HEK293 (cell line): ENCODE results near the gene LGI1.

Experiments
- CTCF ChIA-PET: fragments of 350-600 bp; formaldehyde crosslinking; extraction: SDS; loops from one replicate; lab custom pipeline; 2021; ENCODE audit warnings: antibody characterized with exemption; lab: Yijun Ruan, JAX
- POLR2A ChIA-PET: fragments of 300-600 bp; formaldehyde crosslinking; extraction: SDS; loops from one replicate; lab custom pipeline; 2020; ENCODE audit warnings: antibody characterized with exemption, inconsistent platforms; lab: Yijun Ruan, JAX
- H3K27ac ChIP-seq: fragments of 200-500 bp; sonication (Bioruptor generic); 2 replicates; pipeline ENCODE4 v1.5.1; 2014; ENCODE audit warnings: low read depth, low read length, control low read depth, inconsistent platforms; ENCODE audit errors: extremely low read depth
- H3K36me3 ChIP-seq, 2 experiments: fragments of 200-500 bp in 1 of 2; sonication (Bioruptor generic) in 1 of 2; 1 replicate in 1 of 2; 2 replicates in 1 of 2; pipeline ENCODE4 v1.5.1; 2014 to 2017; ENCODE audit warnings: inconsistent platforms in 2 of 2, low read length in 2 of 2; ENCODE audit not compliant: control insufficient read depth in 2 of 2, insufficient read depth in 1 of 2
- H3K4me1 ChIP-seq: fragments of 200-500 bp; sonication (Bioruptor generic); 2 replicates; pipeline ENCODE4 v1.5.1; 2014; ENCODE audit warnings: mild to moderate bottlenecking, low read length, inconsistent platforms; ENCODE audit not compliant: control insufficient read depth, insufficient read depth
- H3K4me3 ChIP-seq: 2 replicates; pipeline ENCODE4 v1.5.1; 2011; ENCODE audit warnings: low read depth, mild to moderate bottlenecking, control low read depth, low read length, moderate library complexity
- H3K9me3 ChIP-seq: fragments of 200-500 bp; sonication (Bioruptor generic); 2 replicates; pipeline ENCODE4 v1.5.1; 2014; ENCODE audit warnings: low read depth, low read length, inconsistent platforms; ENCODE audit not compliant: control insufficient read depth, insufficient read depth
- FEZF1 ChIP-seq: fragments of 450-650 bp; formaldehyde crosslinking; IDR thresholded peaks from 2 replicates; pipeline ENCODE4 v1.5.1; 2016; ENCODE audit warnings: missing biosample characterization, missing genetic modification characterization
- KLF1 ChIP-seq: fragments of 450-650 bp; formaldehyde crosslinking; IDR thresholded peaks from 2 replicates; pipeline ENCODE4 v1.5.1; 2016; ENCODE audit warnings: missing biosample characterization, missing genetic modification characterization
- KLF16 ChIP-seq: fragments of 450-650 bp; formaldehyde crosslinking; IDR thresholded peaks from 2 replicates; pipeline ENCODE4 v1.5.1; 2017; ENCODE audit warnings: missing biosample characterization, missing genetic modification characterization
- KLF9 ChIP-seq: fragments of 450-650 bp; formaldehyde crosslinking; IDR thresholded peaks from 2 replicates; pipeline ENCODE4 v1.5.1; 2016; ENCODE audit warnings: missing biosample characterization, missing genetic modification characterization, low read depth
- PBX3 ChIP-seq: sonication (generic); formaldehyde crosslinking; IDR thresholded peaks from 2 replicates; pipeline ENCODE4 v1.8.1; 2022; ENCODE audit warnings: mild to moderate bottlenecking, moderate library complexity, missing genetic modification reagents
- WT1 ChIP-seq: fragments of 450-650 bp; formaldehyde crosslinking; IDR thresholded peaks from 2 replicates; pipeline ENCODE4 v1.5.1; 2016; ENCODE audit warnings: missing biosample characterization, missing genetic modification characterization
- ZBTB44 ChIP-seq: fragments of 450-650 bp; IDR thresholded peaks from 2 replicates; pipeline ENCODE4 v1.5.1; 2018; ENCODE audit warnings: missing biosample characterization, mild to moderate bottlenecking, missing genetic modification characterization
- ZEB2 ChIP-seq: fragments of 450-650 bp; formaldehyde crosslinking; IDR thresholded peaks from 2 replicates; pipeline ENCODE4 v1.5.1; 2016; ENCODE audit warnings: missing biosample characterization, missing genetic modification characterization
- ZNF148 ChIP-seq: fragments of 450-650 bp; formaldehyde crosslinking; IDR thresholded peaks from 2 replicates; pipeline ENCODE4 v1.5.0; 2017; ENCODE audit warnings: missing biosample characterization, missing genetic modification characterization, borderline replicate concordance
- ZNF23 ChIP-seq: fragments of 450-650 bp; formaldehyde crosslinking; IDR thresholded peaks from 2 replicates; pipeline ENCODE4 v1.5.1; 2016; ENCODE audit warnings: missing biosample characterization, missing genetic modification characterization, borderline replicate concordance
- ZNF324 ChIP-seq: fragments of 450-650 bp; formaldehyde crosslinking; IDR thresholded peaks from 2 replicates; pipeline ENCODE4 v1.5.1; 2016; ENCODE audit warnings: missing biosample characterization, missing genetic modification characterization
- ZNF350 ChIP-seq: fragments of 450-650 bp; formaldehyde crosslinking; IDR thresholded peaks from 2 replicates; pipeline ENCODE4 v1.5.0; 2017; ENCODE audit warnings: missing biosample characterization, mild to moderate bottlenecking, missing genetic modification characterization
- ZNF416 ChIP-seq: fragments of 450-650 bp; formaldehyde crosslinking; IDR thresholded peaks from 2 replicates; pipeline ENCODE4 v1.5.1; 2016; ENCODE audit warnings: missing biosample characterization, missing genetic modification characterization
- ZNF513 ChIP-seq: fragments of 450-650 bp; IDR thresholded peaks from 2 replicates; pipeline ENCODE4 v1.5.1; 2018; ENCODE audit warnings: missing biosample characterization, missing genetic modification characterization
- ZNF529 ChIP-seq: fragments of 450-650 bp; formaldehyde crosslinking; IDR thresholded peaks from 2 replicates; pipeline ENCODE4 v1.5.1; 2017; ENCODE audit warnings: missing genetic modification characterization, missing biosample characterization; ENCODE audit not compliant: insufficient replicate concordance
- ZNF544 ChIP-seq: fragments of 450-650 bp; formaldehyde crosslinking; IDR thresholded peaks from 2 replicates; pipeline ENCODE4 v1.5.0; 2017; ENCODE audit warnings: missing biosample characterization, missing genetic modification characterization
- ZNF621 ChIP-seq: fragments of 450-650 bp; formaldehyde crosslinking; IDR thresholded peaks from 2 replicates; pipeline ENCODE4 v1.5.1; 2017; ENCODE audit warnings: missing biosample characterization, missing genetic modification characterization
- ZNF692 ChIP-seq: fragments of 450-650 bp; formaldehyde crosslinking; IDR thresholded peaks from 2 replicates; pipeline ENCODE4 v1.5.1; 2016; ENCODE audit warnings: missing biosample characterization, missing genetic modification characterization
- ZNF704 ChIP-seq: fragments of 450-650 bp; formaldehyde crosslinking; IDR thresholded peaks from 2 replicates; pipeline ENCODE4 v1.5.1; 2016; ENCODE audit warnings: missing biosample characterization, missing genetic modification characterization
- ZNF707 ChIP-seq: fragments of 450-650 bp; formaldehyde crosslinking; IDR thresholded peaks from 2 replicates; pipeline ENCODE4 v1.5.1; 2016; ENCODE audit warnings: missing biosample characterization, missing genetic modification characterization

The LGI1 gene

GRCh38 chr10:93771354-93771753 lies 13.6 kb downstream of the LGI1 start:
- TF ChIP-seq ZNF23 (tag by site-specific recombination), result no peak
- TF ChIP-seq ZNF148 (tag by site-specific recombination), result no peak
- TF ChIP-seq ZNF324 (tag by site-specific recombination), result no peak
- TF ChIP-seq ZEB2 (tag by site-specific recombination), result no peak
- no peak for TF ChIP-seq ZNF707 (tag by site-specific recombination)
- TF ChIP-seq ZNF529, result no peak
- TF ChIP-seq KLF1 (tag by site-specific recombination), result no peak
- TF ChIP-seq WT1, result no peak
- no peak for TF ChIP-seq ZNF513 (tag by site-specific recombination)
- TF ChIP-seq ZNF416 (tag by site-specific recombination), result no peak
- TF ChIP-seq ZNF350 (tag by site-specific recombination), result no peak
- TF ChIP-seq ZNF704, result no peak
- no peak for TF ChIP-seq PBX3 (CRISPR knock-in tag)
- no peak for TF ChIP-seq ZNF621 (tag by site-specific recombination)
- no peak for TF ChIP-seq ZNF544 (tag by site-specific recombination)
- TF ChIP-seq KLF9 (tag by site-specific recombination), result no peak
- TF ChIP-seq FEZF1, result no peak
- TF ChIP-seq ZBTB44 (tag by site-specific recombination), result no peak
- no peak for TF ChIP-seq KLF16 (tag by site-specific recombination)
- no peak for TF ChIP-seq ZNF692 (tag by site-specific recombination)
- ChIA-PET POLR2A (no interaction called here), CTCF (no interaction called here)

More at GRCh38 chr10:93771354-93771753, 13.6 kb downstream of the LGI1 start:
- Histone ChIP-seq H3K27ac (no peak overlapping the region), H3K36me3 (no peaks in the 10 kb centered on the region), H3K4me1 (no peaks in the 10 kb centered on the region), H3K9me3 (no peaks in the 10 kb centered on the region), H3K4me3 (no peak overlapping the region)
